Spleen (tissue), 11 donors: ENCODE results near the gene AGAP3. TPM values are rescaled to one million over a fixed set of nuclear protein-coding genes. Genes with fewer than 3 reads are reported as not detected.

Source experiments
- DNase-seq: peaks from one replicate; pipeline ENCODE4 v3.0.0-alpha.2; 2020
- H3K27ac ChIP-seq, 8 donors: fragments of 200-600 bp; sonication (generic) in 7 of 8; 1 replicate in 4 of 8; 2 replicates in 4 of 8; pipeline versions ENCODE4 v1.5.0 to v1.8.0; 2016 to 2021; ENCODE audit warnings: inconsistent platforms in 4 of 8, mild to moderate bottlenecking in 4 of 8, moderate library complexity in 1 of 8
- H3K27me3 ChIP-seq, 7 donors: fragments of 200-600 bp; sonication (generic) in 6 of 7; replicated peaks in 1 of 7; 1 replicate in 4 of 7; 2 replicates in 3 of 7; pipeline versions ENCODE4 v1.5.0 to v1.8.0; 2016 to 2021; ENCODE audit warnings: inconsistent platforms in 3 of 7, mild to moderate bottlenecking in 1 of 7
- H3K36me3 ChIP-seq, 6 donors: fragments of 200-600 bp; sonication (generic) in 5 of 6; 1 replicate in 4 of 6; 2 replicates in 2 of 6; pipeline versions ENCODE4 v1.5.0 to v1.8.0; 2016 to 2021; ENCODE audit warnings: inconsistent platforms in 2 of 6
- H3K4me1 ChIP-seq, 6 donors: fragments of 200-600 bp; sonication (generic) in 5 of 6; 1 replicate in 3 of 6; 2 replicates in 3 of 6; pipeline versions ENCODE4 v1.5.0 to v1.8.0; 2016 to 2021; ENCODE audit warnings: inconsistent platforms in 3 of 6
- H3K4me3 ChIP-seq, 8 donors: fragments of 200-600 bp; sonication (generic) in 7 of 8; 1 replicate in 4 of 8; 2 replicates in 4 of 8; pipeline versions ENCODE4 v1.5.0 to v1.8.0; 2016 to 2021; ENCODE audit warnings: inconsistent platforms in 4 of 8, mild to moderate bottlenecking in 4 of 8, moderate library complexity in 2 of 8
- H3K9me3 ChIP-seq, 8 donors: fragments of 200-600 bp; sonication (generic) in 7 of 8; 1 replicate in 4 of 8; 2 replicates in 4 of 8; pipeline versions ENCODE4 v1.5.0 to v1.8.0; 2016 to 2021; ENCODE audit warnings: inconsistent platforms in 4 of 8
- CTCF ChIP-seq, 11 experiments: fragments of 200-600 bp in 7 of 11; fragments of 450-650 bp in 4 of 11; sonication (generic) in 4 of 11; IDR thresholded peaks in 8 of 11; conservative IDR thresholded peaks in 3 of 11; 1 replicate in 7 of 11; 2 replicates in 4 of 11; pipeline versions ENCODE4 v1.4.0 to v1.8.0; 2016 to 2021; ENCODE audit warnings: antibody characterized with exemption in 11 of 11, inconsistent platforms in 4 of 11, mild to moderate bottlenecking in 1 of 11
- POLR2A ChIP-seq, 3 donors: fragments of 450-650 bp; IDR thresholded peaks; one replicate each; pipeline ENCODE4 v1.5.1; 2017; ENCODE audit warnings: antibody characterized with exemption in 3 of 3, mild to moderate bottlenecking in 1 of 3
- POLR2AphosphoS5 ChIP-seq, 3 donors: sonication (generic); formaldehyde crosslinking; IDR thresholded peaks; one replicate each; pipeline ENCODE4 v1.5.1; 2017; ENCODE audit warnings: antibody characterized with exemption in 3 of 3
- WGBS, 5 donors: extraction: QIAGEN DNeasy Blood & Tissue Kit in 3 of 5; methylation state at CpG; one replicate each; pipeline versions ENCODE4 v1.1.5 to v1.1.7; 2013 to 2018; 5-methylcytosine and 5-hydroxymethylcytosine counted together
- intact Hi-C: fragments of 100-400 bp; cut with DNase I; formaldehyde crosslinking; loops from one replicate; pipeline ENCODE4 v1.15.0; 2023; ENCODE audit warnings: low total_unique reads
- polyA plus RNA-seq, 3 donors: library from polyadenylated mRNA; stranded (reverse); fragments of 200-250 nt; gene quantifications; one replicate each; pipeline ENCODE4 v1.2.1, GENCODE V29; 2013
- total RNA-seq, 7 donors: library from RNA; depleted of rRNA in 3 of 7; stranded (reverse); fragments of >200 nt in 3 of 7; fragmentation: NEBNext Ultra II Directional in 4 of 7; extraction: Animal tissue kit (Norgen Biotek cat#: 25700) in 4 of 7; gene quantifications; one replicate each; pipeline versions ENCODE4 v1.1.0 to v1.2.1, GENCODE V29; 2016 to 2021
- donor health status: healthy with polysubstance abuse.
- donor health status: DM: no; HTN: no; CAD: no; lungs with moderate emphysema.
- donor health status: DM: no; HTN: no; CAD: no.
- donor health status: Bipolar disorder and iron deficiency.
- donor health status: healthy.
- donor health status: DM: no; HTN: no; CAD: no.
- donor health status: DM: yes; HTN: yes; CAD: no.

Gene AGAP3
- total and polyA plus RNA-seq, 10 donors = 21.8 to 94.4 (median 72.6) TPM

- DNase-seq = no peak
- TF ChIP-seq POLR2AphosphoS5 (IDR thresholded peaks at IDR 0.05) (no peak), POLR2A (IDR thresholded peaks at IDR 0.05) (no peak), CTCF (IDR thresholded peaks at IDR 0.05 in 8 of 11, conservative IDR thresholded peaks at IDR 0.05 in 3 of 11) (no peak)
- Histone ChIP-seq H3K27me3 (no peaks in the 10 kb centered on the region), H3K4me3 (no peak overlapping the region), H3K36me3 (peaks cover 0 to 16% (median 0%) of the 10 kb centered on the region in 6 donors), H3K27ac (no peak overlapping the region), H3K9me3 (no peaks in the 10 kb centered on the region), H3K4me1 (peaks cover 0 to 12% (median 8%) of the 10 kb centered on the region in 6 donors)
- WGBS, 5 donors = 82 to 90% (median 84%) methylated on average over 12 of the region's 12 CpGs
- intact Hi-C loops = no loop called here
Measured at GRCh38 chr7:151103973-151104372, 17.7 kb downstream of the AGAP3 start.

DNA sequence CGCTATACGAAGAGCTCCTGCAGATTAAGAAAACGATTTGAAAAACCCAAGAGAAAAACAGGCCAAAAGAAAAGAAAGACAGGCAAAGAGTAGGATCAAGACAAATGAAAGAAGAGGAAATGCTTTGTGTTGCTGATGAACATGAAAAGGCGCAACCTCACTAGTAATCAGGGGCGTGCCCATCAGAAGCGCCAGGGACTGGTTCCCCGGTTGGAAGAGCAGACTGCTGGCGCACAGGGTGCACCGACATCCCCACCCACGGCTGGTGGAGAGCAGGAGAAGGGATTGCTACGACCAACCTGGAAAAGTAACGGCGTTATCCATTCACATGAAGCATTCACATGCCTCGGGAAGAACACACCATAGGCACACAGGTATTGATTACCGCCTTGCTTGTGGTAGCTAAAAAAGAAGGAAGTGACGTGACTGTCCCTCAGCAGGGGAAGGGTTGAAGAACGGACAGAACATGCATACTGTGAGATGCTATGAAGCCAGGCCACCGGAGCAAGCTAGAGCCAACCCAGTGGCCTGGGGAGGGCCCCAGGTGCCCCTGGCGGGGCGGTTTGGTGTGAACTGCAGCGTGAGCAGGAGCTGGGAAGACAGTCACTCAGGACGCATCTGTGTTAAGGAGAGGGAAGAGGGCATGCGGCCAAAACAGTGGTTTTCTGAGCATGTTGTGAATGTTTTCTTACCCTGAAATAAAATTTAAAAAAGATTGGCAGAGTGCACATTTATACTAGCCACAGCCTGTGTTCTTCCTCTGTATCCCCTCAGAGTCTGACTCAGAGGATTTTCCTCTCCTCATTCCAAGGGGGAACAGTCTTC is 18.3 kb downstream of the AGAP3 start:
- no peak for DNase-seq
- Histone ChIP-seq H3K9me3 (no peaks in the 10 kb centered on the region), H3K4me1 (peaks cover 0 to 11% (median 4%) of the 10 kb centered on the region in 6 donors), H3K27me3 (no peaks in the 10 kb centered on the region), H3K27ac (no peak overlapping the region), H3K36me3 (peaks cover 0 to 16% (median 0%) of the 10 kb centered on the region in 6 donors), H3K4me3 (no peak overlapping the region)
- TF ChIP-seq POLR2AphosphoS5 (IDR thresholded peaks at IDR 0.05) (no peak), CTCF (IDR thresholded peaks at IDR 0.05 in 8 of 11, conservative IDR thresholded peaks at IDR 0.05 in 3 of 11) (no peak), POLR2A (IDR thresholded peaks at IDR 0.05) (no peak)
- WGBS, 5 donors = 69 to 76% (median 71%) methylated on average over 23 of the region's 23 CpGs
- intact Hi-C loops = no loop called here

DNA sequence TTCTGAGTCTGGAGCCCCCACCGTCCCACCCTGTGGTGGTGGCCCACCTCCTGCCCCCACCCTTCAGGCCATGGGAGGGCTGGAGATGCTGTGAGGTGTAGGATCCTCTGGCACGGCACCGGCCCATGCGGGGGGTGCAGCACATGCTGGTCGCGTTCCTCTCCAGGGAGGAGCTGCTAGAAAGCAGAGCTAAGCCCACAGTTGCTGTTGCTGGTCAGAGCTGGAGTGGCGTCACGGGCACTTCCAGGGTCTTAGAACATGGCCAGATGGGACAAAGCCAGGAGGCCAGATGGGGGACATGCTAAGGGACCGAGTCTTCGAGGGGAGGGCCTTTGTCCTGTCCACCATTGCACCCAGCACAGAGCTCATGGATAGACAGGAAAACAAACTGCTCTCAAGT is 21.6 kb downstream of the AGAP3 start:
- DNase-seq = no peak
- 83 to 100% (median 91%) methylated on average over 10 of the region's 10 CpGs for WGBS, 5 donors
- peaks cover 0 to 20% (median 9%) of the 10 kb centered on the region in 6 donors for H3K4me1 ChIP-seq
- H3K9me3 ChIP-seq = no peaks in the 10 kb centered on the region
- H3K27ac ChIP-seq = no peak overlapping the region
- H3K4me3 ChIP-seq = no peak overlapping the region
- H3K36me3 ChIP-seq = peaks cover 0 to 16% (median 0%) of the 10 kb centered on the region in 6 donors
- intact Hi-C loops = no loop called here
- TF ChIP-seq POLR2A (IDR thresholded peaks at IDR 0.05) (no peak), POLR2AphosphoS5 (IDR thresholded peaks at IDR 0.05) (no peak), CTCF (IDR thresholded peaks at IDR 0.05 in 8 of 11, conservative IDR thresholded peaks at IDR 0.05 in 3 of 11) (no peak)
- H3K27me3 ChIP-seq = no peaks in the 10 kb centered on the region
